ENCODE results near the gene FOXP1. TPM values are rescaled to one million over a fixed set of nuclear protein-coding genes. Genes with fewer than 3 reads are reported as not detected.

The FOXP1 gene
- total RNA-seq, 1 experiment from 2014 or later: 2.9 TPM

GRCh38 chr3:71319771-71320170 lies 263.8 kb downstream of the FOXP1 start:
- CTCF ChIA-PET: no interaction called here
- TF ChIP-seq, protein P1, sequence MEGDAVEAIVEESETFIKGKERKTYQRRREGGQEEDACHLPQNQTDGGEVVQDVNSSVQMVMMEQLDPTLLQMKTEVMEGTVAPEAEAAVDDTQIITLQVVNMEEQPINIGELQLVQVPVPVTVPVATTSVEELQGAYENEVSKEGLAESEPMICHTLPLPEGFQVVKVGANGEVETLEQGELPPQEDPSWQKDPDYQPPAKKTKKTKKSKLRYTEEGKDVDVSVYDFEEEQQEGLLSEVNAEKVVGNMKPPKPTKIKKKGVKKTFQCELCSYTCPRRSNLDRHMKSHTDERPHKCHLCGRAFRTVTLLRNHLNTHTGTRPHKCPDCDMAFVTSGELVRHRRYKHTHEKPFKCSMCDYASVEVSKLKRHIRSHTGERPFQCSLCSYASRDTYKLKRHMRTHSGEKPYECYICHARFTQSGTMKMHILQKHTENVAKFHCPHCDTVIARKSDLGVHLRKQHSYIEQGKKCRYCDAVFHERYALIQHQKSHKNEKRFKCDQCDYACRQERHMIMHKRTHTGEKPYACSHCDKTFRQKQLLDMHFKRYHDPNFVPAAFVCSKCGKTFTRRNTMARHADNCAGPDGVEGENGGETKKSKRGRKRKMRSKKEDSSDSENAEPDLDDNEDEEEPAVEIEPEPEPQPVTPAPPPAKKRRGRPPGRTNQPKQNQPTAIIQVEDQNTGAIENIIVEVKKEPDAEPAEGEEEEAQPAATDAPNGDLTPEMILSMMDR (IDR thresholded peaks at IDR 0.05): no peak
- TF ChIP-seq SIN3A (IDR thresholded peaks at IDR 0.05; ENCODE audit: borderline replicate concordance, insufficient read depth, low read depth, low read length) (no peak), REST (IDR thresholded peaks at IDR 0.05; ENCODE audit: insufficient read depth in 1 of 2, low read depth in 2 of 2, low read length in 1 of 2) (no peak), TCF7L2 (IDR thresholded peaks at IDR 0.05; ENCODE audit: low read depth, low read length) (no peak), POLR2AphosphoS5 (IDR thresholded peaks at IDR 0.05; ENCODE audit: low read depth, low read length) (no peak)
- in situ Hi-C loops (cut with HindIII; ENCODE audit: low pct_unique_long_range_greater_than_20kb, low sequenced_read_pairs): no loop called here
- Histone ChIP-seq H3K9me3 (ENCODE audit: control insufficient read depth, insufficient read depth, low read depth, low read length) (no peaks in the 10 kb centered on the region), H3K27ac (ENCODE audit: low read length) (no peak overlapping the region), H3K27me3 (ENCODE audit: control insufficient read depth, insufficient read depth, low read length) (no peaks in the 10 kb centered on the region), H3K36me3 (ENCODE audit: control insufficient read depth, insufficient read depth, low read length) (no peaks in the 10 kb centered on the region), H3K4me3 (ENCODE audit: low read depth in 2 of 2, low read length in 2 of 2) (no peak overlapping the region), H3K4me1 (ENCODE audit: control insufficient read depth, insufficient read depth, low read length) (no peaks in the 10 kb centered on the region)
- no TSS peak for BruUV-seq (replicated peaks)
- POLR2A ChIA-PET: no interaction called here
- no peak for ATAC-seq
- DNase-seq (ENCODE audit: low read depth, low spot score): no peak
- intact Hi-C loops (cut with micrococcal nuclease; ENCODE audit: unreplicated experiment): no loop called here

- CTCF ChIA-PET: no interaction called here
- no peaks in the 10 kb centered on the region for H3K4me1 ChIP-seq (ENCODE audit: control insufficient read depth, insufficient read depth, low read length)
- H3K27ac ChIP-seq (ENCODE audit: low read length): no peak overlapping the region
- no peaks in the 10 kb centered on the region for H3K27me3 ChIP-seq (ENCODE audit: control insufficient read depth, insufficient read depth, low read length)
- no peak overlapping the region for H3K4me3 ChIP-seq (ENCODE audit: low read depth in 2 of 2, low read length in 2 of 2)
- no peak for TF ChIP-seq TCF7L2 (IDR thresholded peaks at IDR 0.05; ENCODE audit: low read depth, low read length)
- TF ChIP-seq, protein P1 (IDR thresholded peaks at IDR 0.05): no peak
- TF ChIP-seq REST (IDR thresholded peaks at IDR 0.05; ENCODE audit: insufficient read depth in 1 of 2, low read depth in 2 of 2, low read length in 1 of 2): no peak
- no peak for TF ChIP-seq POLR2AphosphoS5 (IDR thresholded peaks at IDR 0.05; ENCODE audit: low read depth, low read length)
- no peak for TF ChIP-seq SIN3A (IDR thresholded peaks at IDR 0.05; ENCODE audit: borderline replicate concordance, insufficient read depth, low read depth, low read length)
- ATAC-seq: no peak
- DNase-seq (ENCODE audit: low read depth, low spot score): no peak
- no peaks in the 10 kb centered on the region for H3K9me3 ChIP-seq (ENCODE audit: control insufficient read depth, insufficient read depth, low read depth, low read length)
- in situ Hi-C loops (cut with HindIII; ENCODE audit: low pct_unique_long_range_greater_than_20kb, low sequenced_read_pairs) (no loop called here), intact Hi-C loops (cut with micrococcal nuclease; ENCODE audit: unreplicated experiment) (no loop called here)
- no peaks in the 10 kb centered on the region for H3K36me3 ChIP-seq (ENCODE audit: control insufficient read depth, insufficient read depth, low read length)
- POLR2A ChIA-PET: no interaction called here
- no TSS peak for BruUV-seq (replicated peaks)
Observed at GRCh38 chr3:71318458-71318827, 265.1 kb downstream of the FOXP1 start.

All from Panc1 (cell line).